Measurements from ENCODE around the gene AGTR2.
"Not testable (repeated sequence)": the region's sequence is repeated elsewhere in the genome, so short reads cannot be mapped to it uniquely, and the experiment has no call there.

AGTR2 gene

GRCh38 chrX:116170511-116170910 lies at the start of gene AGTR2:
AGTR2 (plus strand) TSS chrX:116170744; CDS start chrX:116172281, 1,537 bp downstream.
- DNase-seq (ENCODE audit: low read depth): no peak

- no peak for DNase-seq (ENCODE audit: low read depth)
Measured at GRCh38 chrX:116135277-116135676, 35.3 kb upstream of the AGTR2 start.

GRCh38 chrX:116141270-116141669 lies 29.3 kb upstream of the AGTR2 start:
- not testable (repeated sequence) for DNase-seq (ENCODE audit: low read depth)

GRCh38 chrX:116142976-116143375 lies 27.6 kb upstream of the AGTR2 start:
- DNase-seq (ENCODE audit: low read depth): no peak

GRCh38 chrX:116172976-116173375 lies 2.4 kb downstream of the AGTR2 start:
- DNase-seq (ENCODE audit: low read depth): no peak

- no peak for DNase-seq (ENCODE audit: low read depth)
Measured at GRCh38 chrX:116181300-116181699, 10.8 kb downstream of the AGTR2 start.

GRCh38 chrX:116185163-116185562 lies 14.6 kb downstream of the AGTR2 start:
- DNase-seq (ENCODE audit: low read depth): no peak

- DNase-seq (ENCODE audit: low read depth): no peak
Measured at GRCh38 chrX:116194649-116195048, 24.1 kb downstream of the AGTR2 start.

- DNase-seq (ENCODE audit: low read depth): no peak
Measured at GRCh38 chrX:116198235-116198634, 27.7 kb downstream of the AGTR2 start.

- no peak for DNase-seq (ENCODE audit: low read depth)
Measured at GRCh38 chrX:116198810-116199209, 28.3 kb downstream of the AGTR2 start.

GRCh38 chrX:116204932-116205331 lies 34.4 kb downstream of the AGTR2 start:
- no peak for DNase-seq (ENCODE audit: low read depth)

- no peak for DNase-seq (ENCODE audit: low read depth)
Measured at GRCh38 chrX:116213262-116213661, 42.7 kb downstream of the AGTR2 start.

- DNase-seq (ENCODE audit: low read depth): not testable (repeated sequence)
Measured at GRCh38 chrX:116217080-116217479, 46.5 kb downstream of the AGTR2 start.
